Activated naive CD4-positive, alpha-beta T cell (primary cell): ENCODE data around the gene ATXN1.

Source experiments
- DNase-seq, 4 experiments: peaks; one replicate each; lab custom pipeline; 2025; lab: John Stamatoyannopoulos, UW

The ATXN1 gene

DNA sequence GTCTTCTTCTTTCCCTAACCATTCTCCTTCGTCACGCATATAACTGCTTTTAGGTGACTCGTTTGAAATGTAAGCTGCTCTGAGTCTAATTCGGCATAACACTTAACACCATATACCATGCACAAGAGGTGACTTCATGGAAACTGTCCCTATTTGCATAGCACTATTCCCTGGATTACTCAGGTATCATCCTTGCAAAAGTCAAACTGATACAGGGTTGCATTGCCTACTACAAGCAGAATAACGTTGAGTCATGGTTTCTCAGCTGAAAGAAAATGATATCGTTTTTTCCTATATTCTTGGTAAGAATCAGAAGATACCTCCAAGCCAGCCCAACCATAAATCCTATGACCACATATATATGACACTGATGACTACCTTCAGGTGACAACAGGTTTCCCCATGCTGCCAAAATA lies 227.5 kb downstream of the ATXN1 start:
- no peak for DNase-seq

DNA sequence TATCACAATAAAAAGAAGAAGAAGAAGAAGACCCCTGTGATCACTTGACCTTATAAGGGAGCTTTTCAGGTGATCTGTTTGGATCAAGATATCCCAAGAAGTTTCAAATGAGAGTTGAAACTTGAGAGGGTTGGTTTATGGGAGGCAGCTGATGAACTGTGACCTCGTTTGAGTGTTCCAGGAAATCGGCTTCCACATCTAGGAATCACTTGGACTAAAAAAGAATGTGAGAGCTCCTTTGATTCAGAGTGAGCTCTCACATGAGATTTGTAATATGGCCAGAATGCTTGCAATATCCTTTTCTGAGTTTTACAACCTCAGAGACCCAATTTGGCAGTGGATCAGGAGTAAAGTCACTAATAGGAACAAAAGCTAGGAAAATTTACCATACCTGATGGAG lies 228.1 kb downstream of the ATXN1 start:
- DNase-seq, result no peak

DNA sequence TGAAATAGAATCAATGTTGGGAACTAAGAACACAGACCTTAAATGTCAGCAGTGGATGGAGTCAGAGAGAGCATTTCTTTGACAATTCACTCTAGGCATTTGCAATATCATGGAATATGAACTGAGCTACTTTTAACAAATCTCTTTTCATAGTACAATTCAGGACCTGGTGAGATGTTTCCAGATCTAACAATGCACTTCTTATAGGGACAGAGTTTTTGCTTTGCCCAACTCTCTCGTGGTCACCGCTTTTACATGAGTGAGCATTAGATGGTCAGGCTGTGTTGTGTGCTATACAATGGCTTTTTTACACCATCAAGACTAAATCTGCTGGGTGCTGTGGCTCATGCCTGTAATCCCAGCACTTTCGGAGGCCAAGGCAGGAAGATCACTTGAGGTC lies 233.6 kb downstream of the ATXN1 start:
- no peak for DNase-seq

GRCh38 chr6:16524380-16524707 lies 236.9 kb downstream of the ATXN1 start:
- DNase-seq, result no peak

- DNase-seq, result no peak
These were observed 237.5 kb downstream of the ATXN1 start for GRCh38 chr6:16523606-16524379.

- DNase-seq, result no peak
These were observed 238.3 kb downstream of the ATXN1 start for GRCh38 chr6:16522937-16523336.

- no peak for DNase-seq
These were observed 239.7 kb downstream of the ATXN1 start for GRCh38 chr6:16521528-16521927.

- DNase-seq, result no peak
These were observed 241.7 kb downstream of the ATXN1 start for GRCh38 chr6:16519265-16520242.

GRCh38 chr6:16518265-16518664 lies 243.0 kb downstream of the ATXN1 start:
- DNase-seq, result no peak

DNA sequence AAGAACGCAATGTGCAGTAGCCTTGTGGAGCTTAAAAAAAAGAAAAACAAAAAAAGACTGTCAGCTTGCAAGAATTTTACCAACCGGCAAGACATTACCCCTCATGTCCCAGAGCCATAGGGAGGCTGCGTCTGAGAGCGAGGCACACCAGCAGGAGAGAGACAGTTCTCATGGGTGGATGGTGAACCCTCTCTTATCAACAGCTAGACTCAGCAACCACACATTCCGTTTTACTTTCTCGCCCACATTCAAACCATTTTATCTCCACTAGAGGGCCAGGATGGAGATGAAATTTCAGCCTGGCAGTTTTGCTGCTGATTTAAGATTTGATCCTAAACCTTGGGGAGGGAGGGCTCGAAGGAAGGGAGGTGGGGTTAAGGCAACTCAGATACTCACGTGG lies 247.0 kb downstream of the ATXN1 start:
- no peak for DNase-seq

- DNase-seq, result no peak
These were observed 248.5 kb downstream of the ATXN1 start for GRCh38 chr6:16512544-16513290.

DNA sequence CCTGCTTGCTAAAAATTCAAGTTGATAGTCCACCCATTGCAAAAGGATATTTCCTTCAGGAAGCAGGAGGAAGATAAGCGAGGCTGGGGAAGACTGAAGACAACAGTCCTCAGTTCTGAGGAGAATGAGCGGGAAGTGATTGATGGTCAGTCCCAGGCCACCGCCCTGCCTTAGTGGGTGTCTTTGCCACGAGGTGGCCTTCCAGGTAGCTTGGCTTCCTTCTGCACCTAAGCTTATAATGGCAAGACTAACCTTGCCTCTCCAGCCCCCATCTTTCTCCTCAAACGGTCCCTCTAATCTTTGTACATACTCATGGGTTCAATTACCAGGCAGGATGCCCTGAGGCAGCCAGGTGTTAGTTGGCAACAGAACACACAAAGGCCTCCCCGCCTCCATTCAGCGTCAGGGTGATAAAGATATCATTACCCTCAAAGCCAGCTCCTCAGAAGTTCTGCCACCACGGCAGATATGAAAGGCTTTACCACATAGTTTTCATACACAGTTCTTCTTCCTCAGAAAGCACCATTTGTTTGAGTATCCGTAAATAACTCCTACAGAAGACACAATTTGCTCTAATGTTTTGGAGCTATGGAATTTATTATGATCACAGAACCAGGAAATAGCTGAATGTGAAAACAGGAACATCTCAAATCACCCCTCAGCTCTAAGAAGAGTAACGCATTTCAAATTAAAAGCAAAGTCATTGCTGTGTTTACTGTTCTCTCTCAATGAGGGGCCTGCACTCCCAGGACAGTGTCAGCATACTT lies 249.4 kb downstream of the ATXN1 start:
- no peak for DNase-seq

- DNase-seq, result no peak
These were observed 250.1 kb downstream of the ATXN1 start for GRCh38 chr6:16511040-16511660.

DNA sequence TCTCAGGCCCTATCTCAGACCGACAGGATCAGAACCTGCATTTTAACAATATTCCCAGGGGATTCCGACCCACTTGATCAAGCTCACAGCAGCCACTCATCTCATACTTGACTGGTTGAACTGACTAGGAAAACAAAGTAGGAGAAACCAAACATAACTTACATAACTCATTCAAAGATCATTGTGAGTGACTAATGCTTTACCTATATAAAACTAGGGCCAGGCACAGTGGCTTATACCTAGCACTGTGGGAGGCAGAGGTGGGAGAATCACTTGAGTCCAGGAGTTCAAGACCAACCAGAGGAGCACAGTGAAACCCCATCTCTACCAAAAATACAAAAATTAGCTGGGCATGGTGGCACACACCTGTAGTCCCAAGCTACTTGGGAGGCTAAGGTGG lies 251.0 kb downstream of the ATXN1 start:
- DNase-seq, result no peak

- DNase-seq, result no peak
These were observed 252.3 kb downstream of the ATXN1 start for GRCh38 chr6:16508959-16509358.

DNA sequence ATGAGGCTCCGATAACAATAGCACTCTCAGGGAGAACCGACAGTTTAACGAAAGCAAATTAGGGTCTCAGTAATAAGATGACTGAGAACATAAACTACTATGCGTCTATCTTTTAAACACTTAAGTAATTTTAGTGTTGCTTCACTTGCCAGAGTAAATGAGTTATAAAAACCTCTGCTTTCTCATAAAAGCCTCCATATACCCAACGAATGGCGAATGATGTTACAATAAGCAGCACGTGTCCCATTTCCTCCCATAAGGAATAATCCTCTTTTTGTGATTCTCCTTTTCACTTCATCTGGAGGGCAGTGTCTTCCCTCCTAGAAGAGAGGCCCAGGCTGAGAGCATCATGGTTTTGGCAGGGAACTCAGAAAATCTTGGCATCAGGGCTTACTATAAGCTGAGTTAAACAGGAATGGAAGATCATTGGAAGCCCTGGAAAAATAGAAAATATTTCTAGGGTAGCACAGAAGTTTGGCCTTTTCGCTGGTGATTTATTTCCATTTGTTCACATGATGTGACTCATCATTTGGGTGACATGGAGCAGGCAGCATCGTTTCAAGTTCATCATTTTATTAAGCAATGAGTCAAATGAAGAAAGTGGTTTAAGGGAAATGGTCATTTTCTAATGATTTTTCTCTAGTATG lies 255.4 kb downstream of the ATXN1 start:
- DNase-seq, result no peak

DNA sequence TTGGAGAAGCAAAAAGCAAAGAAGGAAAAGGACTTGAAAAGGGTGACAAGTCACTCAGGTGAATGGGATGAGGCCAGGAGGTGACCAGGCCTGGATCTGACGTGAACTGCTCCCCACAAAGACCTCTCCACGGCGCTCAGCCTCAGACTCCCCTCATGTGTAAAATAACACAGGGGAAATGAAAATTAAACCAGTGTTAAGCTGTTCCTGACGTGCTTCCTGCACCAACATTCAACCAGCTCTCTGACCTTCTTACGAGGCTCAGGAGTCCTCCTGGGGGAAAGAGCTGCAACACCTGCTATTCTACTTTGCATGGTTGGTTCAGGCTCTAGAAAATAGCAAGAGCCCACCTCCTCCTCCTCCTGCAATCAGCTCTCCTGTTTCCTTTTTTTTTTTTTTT lies 256.7 kb downstream of the ATXN1 start:
- DNase-seq, result no peak

DNA sequence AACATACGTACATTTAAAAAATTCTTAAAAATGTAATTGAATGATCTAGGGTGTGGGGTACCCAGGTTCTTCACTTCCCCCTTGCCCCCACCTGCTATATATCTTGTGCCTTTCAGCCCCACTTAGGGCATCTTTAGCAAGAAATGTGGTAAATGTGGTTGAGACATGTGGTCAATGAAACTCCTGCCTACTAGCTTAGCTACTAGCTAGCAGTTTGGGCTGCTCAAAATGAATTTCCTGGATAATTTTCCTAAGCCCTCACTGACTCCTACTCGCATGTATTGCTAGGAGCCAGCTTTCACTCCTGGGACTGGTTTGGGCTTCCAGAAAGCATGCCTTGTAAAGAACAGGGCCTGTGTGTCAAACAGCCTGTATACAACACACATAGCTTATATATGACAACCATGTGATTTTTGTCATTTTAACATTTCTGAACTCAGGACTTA lies 257.3 kb downstream of the ATXN1 start:
- DNase-seq, result no peak

DNA sequence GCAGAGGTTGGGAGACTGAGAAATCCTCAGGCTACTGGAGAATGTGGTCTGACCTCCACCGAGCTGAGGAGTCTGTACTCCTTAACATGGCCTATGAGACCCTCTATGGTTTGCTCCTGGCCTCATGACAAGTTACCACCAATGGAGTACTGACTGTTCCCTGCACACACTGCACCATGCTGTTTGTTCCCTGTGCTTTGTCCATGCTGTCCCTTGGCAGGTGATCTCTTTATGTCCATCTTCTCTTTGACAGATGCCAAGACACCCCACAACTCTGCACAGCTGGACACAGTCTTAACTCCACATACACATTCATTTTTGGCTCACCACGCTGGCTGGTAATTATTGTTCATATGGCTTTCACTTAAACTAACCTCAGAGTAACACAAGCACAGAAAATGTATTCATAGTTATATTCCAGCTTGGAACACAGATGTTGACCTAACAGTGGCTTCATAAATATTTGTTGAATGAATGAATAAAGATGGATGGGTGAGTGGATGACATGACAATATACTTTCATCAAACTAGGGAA lies 258.0 kb downstream of the ATXN1 start:
- no peak for DNase-seq

DNA sequence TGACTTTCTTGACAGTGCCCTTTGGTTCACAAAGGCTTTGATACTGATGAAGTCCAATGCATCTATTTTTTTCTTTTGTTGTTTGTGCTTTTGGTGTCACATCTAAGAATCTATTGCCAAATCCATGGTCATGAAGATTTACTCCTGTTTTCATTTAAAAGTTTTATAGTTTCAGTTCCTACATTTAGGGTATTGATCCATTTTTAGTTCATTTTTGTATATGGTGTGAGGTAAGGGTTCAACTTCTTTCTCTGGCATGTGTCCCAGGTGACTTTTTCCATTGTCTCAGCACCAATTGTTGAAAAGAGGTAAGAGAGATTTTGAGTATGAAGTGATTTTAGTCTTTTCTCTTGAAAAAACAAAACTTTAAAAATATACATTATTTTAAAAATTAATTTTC lies 262.3 kb downstream of the ATXN1 start:
- DNase-seq, result no peak
